HG02970 (cell line): Measurements from ENCODE around the gene TNK1.

Source experiments
- ATAC-seq: cut with Tn5 transposase; IDR thresholded peaks from one replicate; pipeline ENCODE4 v1.9.1; 2021; ENCODE audit warnings: mild to moderate bottlenecking, moderate library complexity, moderate number of reproducible peaks; ENCODE audit not compliant: unreplicated experiment, low FRiP score

Gene TNK1

GRCh38 chr17:7388856-7389255, 8.0 kb downstream of the TNK1 start:
- ATAC-seq, result no peak

- ATAC-seq, result no peak
Observed at GRCh38 chr17:7389924-7390910, 9.3 kb downstream of the TNK1 start.

GRCh38 chr17:7391307-7391706, 10.4 kb downstream of the TNK1 start:
- ATAC-seq, result no peak

GRCh38 chr17:7392696-7393612, 12.1 kb downstream of the TNK1 start:
- ATAC-seq, result no peak

- ATAC-seq, result peak; percentile 43
Observed at GRCh38 chr17:7393613-7394451, 12.9 kb downstream of the TNK1 start.

- ATAC-seq, result peak; percentile 78
Observed at GRCh38 chr17:7394452-7395191, 13.7 kb downstream of the TNK1 start, which contains the start of gene PLSCR3. TSS of gene PLSCR3 (minus strand) at chr17:7394525. CDS start at chr17:7394110, 415 bp downstream.

- no peak for ATAC-seq
Observed at GRCh38 chr17:7396147-7396546, 15.3 kb downstream of the TNK1 start.

- no peak for ATAC-seq
Observed at GRCh38 chr17:7398612-7399011, 17.7 kb downstream of the TNK1 start.

GRCh38 chr17:7403043-7403726, 22.3 kb downstream of the TNK1 start:
- ATAC-seq, result no peak

GRCh38 chr17:7403727-7403976, 22.8 kb downstream of the TNK1 start:
- no peak for ATAC-seq

- ATAC-seq, result peak; percentile 87
Observed at GRCh38 chr17:7403977-7404736, 23.3 kb downstream of the TNK1 start, which contains the start of gene TMEM256. TSS of gene TMEM256 (minus strand) at chr17:7404097. CDS start at chr17:7404084, 13 bp downstream.

GRCh38 chr17:7404737-7405349, 24.0 kb downstream of the TNK1 start:
- peak; percentile 19 for ATAC-seq

GRCh38 chr17:7405350-7406234, 24.7 kb downstream of the TNK1 start:
- ATAC-seq, result no peak

- no peak for ATAC-seq
Observed at GRCh38 chr17:7406235-7406825, 25.4 kb downstream of the TNK1 start.

- ATAC-seq, result no peak
Observed at GRCh38 chr17:7407082-7407481, 26.2 kb downstream of the TNK1 start.

- no peak for ATAC-seq
Observed at GRCh38 chr17:7407485-7408251, 26.8 kb downstream of the TNK1 start, which contains the start of gene NLGN2. TSS of gene NLGN2 (plus strand) at chr17:7407845. CDS start at chr17:7408256, 411 bp downstream.
